ENCODE measurements around the gene MRPL44.

Gene MRPL44

DNA sequence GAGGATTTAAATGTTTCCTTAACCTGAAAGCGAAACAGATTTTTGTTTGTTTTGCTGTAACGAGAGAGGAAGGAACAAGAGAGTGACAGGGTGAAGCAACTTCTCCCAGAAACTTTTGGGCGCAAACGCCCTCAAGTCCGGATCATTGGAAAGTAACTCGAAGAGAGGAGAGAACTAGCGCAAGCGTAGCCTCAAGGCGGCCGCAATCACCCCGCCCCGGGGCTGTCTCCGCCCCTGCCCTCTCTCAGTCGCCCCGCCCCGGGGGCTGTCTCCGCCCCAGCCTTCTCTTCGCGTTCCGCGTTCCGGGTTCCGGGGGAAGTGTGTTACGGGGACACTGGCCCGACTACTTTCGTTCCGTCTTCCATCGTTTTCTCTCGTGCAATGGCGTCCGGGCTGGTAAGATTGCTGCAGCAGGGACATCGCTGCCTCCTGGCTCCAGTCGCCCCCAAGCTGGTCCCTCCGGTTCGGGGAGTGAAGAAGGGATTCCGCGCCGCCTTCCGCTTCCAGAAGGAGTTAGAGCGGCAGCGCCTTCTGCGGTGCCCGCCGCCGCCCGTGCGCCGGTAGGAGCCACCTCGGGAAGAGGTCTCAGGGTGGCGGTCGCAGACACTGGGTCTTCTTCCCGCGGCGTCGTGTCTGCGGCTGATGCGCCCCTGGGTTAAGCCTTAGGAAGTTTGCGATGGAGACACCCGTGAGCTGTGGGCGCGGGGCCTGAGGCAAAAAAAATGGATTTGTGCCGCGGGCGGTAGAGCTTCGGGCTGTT is at the start of gene MRPL44:
Gene MRPL44, plus strand, starts transcription at position 372 of the 760 bp plus-strand sequence. Its CDS starts 10 bp downstream, at position 382.
- peak; percentile 94 for DNase-seq (ENCODE audit: low read depth in 2 of 2)

DNA sequence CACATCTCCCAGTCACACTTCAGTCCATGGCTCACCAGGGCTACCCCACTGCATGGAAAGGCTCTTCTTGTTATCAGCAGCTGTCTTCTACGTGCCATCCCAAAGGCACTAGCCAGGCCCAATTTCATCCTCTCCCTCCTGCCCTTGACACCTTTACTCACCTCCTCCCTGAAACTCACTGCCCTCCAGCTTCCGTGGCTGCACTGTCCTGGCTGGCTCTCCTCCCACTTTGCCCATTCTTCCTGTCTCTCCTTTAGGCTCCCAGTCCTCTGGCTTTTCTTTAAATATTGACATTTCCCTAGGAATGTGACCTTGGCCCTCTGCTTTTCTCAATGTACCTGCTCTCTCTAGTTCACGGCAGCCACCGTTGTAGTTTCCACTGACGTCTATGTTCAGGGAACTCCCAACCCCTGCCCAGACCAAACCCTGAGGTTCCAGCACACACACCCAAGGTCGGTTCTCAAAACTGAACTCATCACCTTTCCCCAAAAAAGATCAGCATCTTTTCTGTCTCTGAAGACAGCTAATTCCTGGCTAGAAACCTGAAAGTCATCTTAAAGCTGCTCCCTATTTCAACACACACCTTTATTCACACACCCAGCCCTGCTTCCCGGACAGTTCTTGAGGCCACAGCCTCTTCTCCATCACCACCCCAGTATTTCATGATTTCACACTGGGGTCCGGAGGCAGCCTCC is 48.8 kb upstream of the MRPL44 start:
- DNase-seq (ENCODE audit: low read depth in 2 of 2), result no peak

DNA sequence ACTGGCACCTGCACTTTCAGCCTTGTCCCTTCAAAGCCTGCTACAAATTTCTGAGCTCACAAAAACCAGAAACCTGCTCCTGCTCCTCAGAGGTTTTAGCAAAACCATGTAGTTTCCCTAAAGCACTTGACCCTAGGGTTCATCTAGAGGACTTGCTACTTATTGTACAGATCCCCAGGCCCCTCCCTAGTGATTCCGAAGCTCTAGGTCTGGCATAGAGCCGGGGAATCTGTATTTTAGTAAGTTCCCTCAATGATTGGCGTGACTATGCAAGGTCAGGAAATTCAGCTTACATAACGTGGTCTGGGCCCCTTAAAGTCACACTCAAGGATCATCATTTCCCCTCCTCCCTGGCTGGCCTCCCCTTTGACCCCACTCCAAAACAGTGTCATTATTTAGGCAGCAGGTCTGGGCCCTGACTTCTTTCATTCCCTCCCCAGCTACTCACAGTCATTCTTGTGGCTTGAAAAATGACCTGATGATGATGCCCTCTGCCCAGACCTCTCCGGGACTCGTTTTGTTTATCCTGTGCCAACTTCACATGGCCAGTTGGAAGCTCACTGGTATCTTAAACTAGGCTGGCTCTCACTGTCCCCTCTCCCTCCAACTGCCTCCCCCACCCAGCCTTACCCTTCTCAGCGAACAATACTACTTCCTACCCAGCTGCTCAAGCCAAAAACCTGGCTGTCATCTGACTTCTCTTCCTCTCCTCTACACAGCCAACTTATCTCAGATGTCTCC is 48.1 kb upstream of the MRPL44 start:
- no peak for DNase-seq (ENCODE audit: low read depth in 2 of 2)

DNA sequence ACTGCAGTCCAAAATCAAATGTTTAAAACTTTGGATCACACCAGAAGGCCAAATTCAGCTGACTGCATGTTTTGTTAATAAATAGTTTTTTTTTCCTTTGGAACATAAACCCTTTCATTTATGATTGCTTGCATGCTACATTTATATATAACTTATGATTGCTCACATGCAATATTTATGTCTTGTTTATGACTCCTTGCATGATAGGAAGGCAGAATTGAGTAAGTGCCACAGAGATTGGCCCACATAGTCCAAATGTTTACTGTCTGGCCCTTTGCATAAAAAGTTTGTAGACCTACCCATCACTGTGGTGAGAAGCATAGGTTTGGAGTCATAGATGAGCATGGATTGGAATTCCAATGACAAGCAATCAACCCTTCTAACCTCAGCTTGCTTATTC is 42.9 kb upstream of the MRPL44 start:
- DNase-seq (ENCODE audit: low read depth in 2 of 2), result no peak

DNA sequence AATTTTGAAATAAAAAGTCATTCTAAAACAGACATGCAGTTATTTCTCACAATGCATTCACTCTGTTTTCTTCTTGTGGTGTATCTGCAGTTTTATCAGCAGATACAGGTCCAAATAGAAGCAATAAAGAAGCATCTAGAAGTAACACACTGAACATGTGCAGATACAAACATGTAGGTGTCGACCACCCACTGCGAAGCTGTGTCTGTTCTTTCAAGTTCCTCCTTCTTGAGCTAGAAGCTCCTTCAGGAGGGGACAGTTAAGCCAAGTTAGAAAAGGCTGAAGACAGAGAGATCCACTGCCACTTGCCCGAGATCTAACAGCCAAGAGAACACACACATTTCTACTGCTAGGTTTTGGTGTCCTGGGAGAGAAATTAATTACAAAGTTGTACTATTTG is 42.2 kb upstream of the MRPL44 start:
- no peak for DNase-seq (ENCODE audit: low read depth in 2 of 2)

DNA sequence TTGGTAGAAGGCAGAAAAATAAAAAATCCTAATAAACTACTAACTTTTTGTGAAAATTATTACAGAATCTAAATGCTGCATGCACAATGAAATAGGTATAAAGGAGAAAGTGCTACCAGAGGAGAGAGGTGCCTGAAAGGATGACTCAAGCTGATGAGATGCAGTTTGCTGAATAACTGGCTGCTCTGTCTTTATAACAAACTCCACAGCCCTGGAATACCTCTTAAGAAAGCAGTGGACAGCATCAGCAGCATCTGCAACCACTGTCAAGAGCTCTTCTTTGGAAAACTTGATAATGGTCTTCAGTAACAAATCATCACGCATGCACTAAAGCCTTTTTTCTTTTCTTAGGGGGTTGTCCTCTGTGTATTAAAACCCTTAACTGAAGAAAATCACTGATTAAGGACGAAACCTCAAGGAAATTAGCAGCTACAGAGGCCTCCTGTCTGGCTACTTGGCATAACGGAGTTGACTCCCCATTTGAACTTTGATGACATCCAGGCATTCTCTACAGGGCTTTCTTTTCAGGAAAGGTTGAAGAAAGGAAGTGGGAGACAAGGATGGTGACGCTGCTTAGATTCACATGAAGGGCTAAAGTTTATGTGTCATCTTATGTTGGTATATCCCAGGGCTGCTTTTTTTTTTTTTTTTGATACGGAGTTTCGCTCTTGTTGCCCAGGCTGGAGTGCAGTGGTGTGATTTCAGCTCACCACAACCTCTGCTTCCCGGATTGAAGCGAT is 40.9 kb upstream of the MRPL44 start:
- DNase-seq (ENCODE audit: low read depth in 2 of 2), result no peak

DNA sequence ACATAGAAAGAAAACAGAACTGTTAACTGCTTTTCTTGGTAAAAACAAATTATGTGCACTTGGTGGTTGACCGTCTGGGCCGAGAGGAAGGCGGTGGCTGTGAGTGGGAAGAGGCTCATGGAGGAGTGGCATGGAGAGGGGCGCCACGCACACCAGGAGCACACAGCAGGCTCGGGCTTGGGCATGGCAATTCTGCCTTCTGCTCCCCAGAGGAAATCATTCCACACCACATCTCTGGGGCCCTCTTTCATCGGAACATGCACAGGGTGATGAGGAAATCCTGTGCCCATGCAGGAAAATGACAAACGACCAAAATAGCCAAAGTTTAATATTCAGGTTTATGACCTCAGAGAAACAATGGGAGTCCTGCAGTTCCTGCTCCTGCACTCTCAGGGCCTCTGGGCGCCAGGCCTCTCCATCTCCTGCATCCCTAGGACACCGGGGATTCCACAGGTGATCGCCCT is 38.6 kb upstream of the MRPL44 start:
- DNase-seq (ENCODE audit: low read depth in 2 of 2), result no peak

DNA sequence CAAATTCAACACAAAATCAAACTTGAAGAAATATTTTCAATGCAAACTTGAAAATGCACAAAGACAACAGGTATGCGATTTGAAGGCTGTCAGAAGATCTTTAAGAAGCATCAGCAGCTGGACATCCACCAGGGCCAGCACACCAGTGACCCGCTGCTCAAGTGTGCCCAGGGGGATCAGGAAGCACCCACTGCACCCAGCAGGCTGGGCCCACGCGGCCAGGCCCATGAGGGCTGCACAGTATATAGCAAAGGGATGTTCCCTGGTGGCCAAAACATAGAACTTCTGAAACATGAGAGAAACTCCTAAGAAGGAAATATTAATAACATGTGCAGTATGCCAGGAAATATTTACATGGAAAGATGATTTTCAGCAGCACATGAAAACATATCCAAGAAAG is 37.2 kb upstream of the MRPL44 start:
- DNase-seq (ENCODE audit: low read depth in 2 of 2), result no peak

DNA sequence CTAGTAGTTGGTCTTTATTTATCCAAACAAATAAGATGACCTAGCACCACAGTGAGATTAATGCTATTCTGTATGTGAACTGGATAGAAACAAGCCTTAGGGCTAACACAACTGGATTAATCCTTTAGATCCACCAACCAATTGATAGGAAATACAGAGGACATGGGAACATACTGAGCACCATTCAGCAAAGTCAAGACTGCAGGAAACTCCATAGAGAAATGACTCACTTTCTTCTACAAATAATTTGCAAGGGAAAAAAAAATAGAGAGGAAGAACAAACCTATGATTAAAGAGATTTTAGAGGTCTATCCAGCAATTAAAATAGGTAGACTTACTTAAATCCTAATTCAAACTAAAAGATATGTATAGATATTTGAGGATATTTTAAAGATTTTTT is 36.1 kb upstream of the MRPL44 start:
- no peak for DNase-seq (ENCODE audit: low read depth in 2 of 2)

DNA sequence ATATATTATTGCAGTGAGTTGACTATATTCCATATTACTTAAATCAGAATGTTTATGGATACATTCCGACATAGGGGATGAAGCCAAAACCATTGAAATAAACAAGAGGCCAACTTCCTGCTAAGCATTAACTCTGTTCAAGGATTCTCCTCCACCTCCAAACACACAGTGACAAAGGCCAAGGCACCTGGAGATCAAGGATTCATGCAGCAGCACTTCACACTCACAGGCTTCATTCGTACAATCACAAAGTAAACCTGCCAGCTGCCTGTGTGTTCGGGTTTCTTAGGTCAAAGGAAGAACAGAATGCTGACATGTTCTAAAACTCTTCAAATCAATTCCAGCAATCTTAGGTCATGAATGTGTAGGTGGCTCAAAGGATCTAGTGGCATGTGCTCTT is 35.0 kb upstream of the MRPL44 start:
- no peak for DNase-seq (ENCODE audit: low read depth in 2 of 2)

DNA sequence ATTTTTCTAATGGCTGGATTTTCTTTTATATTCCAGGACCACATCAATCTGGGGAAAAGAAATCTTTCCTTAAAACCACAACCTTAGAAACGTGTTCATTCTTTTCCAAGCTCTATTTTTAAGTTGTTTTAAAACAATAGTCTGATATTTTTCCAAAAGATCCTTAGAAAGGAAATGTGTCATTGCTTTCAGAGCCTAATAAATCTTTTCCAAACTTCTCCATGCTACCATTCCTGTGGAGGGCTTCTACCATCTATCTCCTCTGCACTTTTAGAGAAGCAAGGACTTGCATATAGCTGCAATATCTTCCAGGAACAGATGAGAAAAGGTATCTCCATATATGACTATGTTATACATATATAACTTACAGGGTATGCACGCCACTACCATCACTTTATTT is 33.3 kb upstream of the MRPL44 start:
- no peak for DNase-seq (ENCODE audit: low read depth in 2 of 2)

DNA sequence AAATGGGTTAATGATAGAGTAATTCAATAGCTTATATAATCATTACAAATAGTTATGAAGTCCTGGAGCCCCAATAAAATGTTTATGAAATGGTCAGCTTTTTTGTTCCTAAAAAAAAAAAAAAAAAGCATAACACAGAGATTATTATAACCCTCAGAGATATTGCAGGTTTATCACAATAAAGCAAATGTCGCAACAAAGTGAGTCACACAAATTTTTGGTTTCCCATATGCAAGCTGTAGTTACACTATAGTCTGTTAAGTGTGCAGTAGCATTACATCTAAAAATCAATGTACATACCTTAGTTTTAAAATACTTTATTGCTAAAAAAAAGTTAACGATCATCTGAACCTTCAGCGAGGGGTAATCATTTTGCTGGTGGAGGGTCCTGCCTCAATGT is 32.2 kb upstream of the MRPL44 start:
- no peak for DNase-seq (ENCODE audit: low read depth in 2 of 2)

DNA sequence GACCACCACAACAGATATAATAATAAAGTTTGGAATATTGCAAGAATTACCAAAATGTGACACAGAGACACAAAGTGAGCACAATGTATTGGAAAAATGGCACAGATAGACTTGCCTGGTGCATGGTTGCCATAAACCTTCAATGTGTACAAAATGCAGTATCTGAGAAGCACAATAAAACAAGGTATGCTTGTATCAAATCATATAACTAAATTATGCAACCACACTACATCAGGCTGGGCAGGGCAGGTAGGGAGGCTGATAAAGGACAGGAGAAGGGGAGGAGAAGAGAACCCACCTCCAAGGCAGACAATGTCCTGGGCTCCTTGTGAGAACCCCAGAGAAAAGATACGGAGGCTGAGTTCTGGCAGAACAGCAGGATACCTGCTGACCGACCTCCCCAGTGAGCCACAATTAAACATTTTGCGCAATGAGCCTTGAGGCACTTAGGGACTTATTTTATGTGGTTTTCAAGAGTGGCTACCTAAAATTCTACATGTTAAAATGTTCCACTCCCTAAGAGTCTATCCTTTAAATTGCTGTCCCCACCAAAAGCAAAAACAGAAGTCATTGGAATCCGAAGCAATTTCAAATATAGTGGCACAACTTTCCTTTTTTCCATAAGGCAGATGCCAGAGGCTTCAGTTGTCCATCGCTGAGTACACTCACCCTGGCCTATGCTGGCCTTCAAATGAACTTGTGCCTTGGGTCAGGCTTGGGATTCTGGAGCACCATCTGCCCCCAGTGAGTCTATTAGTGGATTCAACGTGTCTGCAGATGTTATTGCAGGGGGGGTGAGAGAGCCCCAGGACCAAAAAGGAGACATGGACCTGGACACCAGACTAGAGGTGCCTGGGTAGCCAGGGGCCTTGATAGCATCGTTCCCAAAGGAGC is 28.9 kb upstream of the MRPL44 start:
- DNase-seq (ENCODE audit: low read depth in 2 of 2), result no peak

DNA sequence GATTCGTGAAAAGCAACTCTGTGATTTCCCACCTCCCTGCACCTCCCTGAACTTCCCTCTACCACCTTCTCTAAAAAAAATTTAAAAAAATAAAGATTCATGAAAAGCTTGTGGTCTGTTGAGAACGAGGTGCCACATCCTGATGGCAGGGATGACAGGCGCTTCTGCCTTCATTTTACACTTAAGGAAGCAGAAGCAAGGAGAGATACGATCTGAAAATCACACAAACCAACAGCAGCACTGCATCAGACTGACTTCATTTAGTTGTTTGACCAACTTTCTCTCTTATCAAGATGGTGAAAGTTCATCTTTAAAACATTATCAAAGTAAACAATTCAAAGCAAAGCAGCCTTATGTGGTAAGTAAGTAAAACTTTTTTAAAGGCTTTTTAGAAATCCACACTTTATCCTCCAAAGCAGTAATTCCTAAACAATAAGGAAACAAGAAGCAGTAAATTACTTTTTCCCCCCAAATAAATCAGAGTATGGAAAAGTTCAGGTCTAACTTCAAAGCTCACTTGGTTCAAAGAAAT is 27.6 kb upstream of the MRPL44 start:
- DNase-seq (ENCODE audit: low read depth in 2 of 2), result no peak

DNA sequence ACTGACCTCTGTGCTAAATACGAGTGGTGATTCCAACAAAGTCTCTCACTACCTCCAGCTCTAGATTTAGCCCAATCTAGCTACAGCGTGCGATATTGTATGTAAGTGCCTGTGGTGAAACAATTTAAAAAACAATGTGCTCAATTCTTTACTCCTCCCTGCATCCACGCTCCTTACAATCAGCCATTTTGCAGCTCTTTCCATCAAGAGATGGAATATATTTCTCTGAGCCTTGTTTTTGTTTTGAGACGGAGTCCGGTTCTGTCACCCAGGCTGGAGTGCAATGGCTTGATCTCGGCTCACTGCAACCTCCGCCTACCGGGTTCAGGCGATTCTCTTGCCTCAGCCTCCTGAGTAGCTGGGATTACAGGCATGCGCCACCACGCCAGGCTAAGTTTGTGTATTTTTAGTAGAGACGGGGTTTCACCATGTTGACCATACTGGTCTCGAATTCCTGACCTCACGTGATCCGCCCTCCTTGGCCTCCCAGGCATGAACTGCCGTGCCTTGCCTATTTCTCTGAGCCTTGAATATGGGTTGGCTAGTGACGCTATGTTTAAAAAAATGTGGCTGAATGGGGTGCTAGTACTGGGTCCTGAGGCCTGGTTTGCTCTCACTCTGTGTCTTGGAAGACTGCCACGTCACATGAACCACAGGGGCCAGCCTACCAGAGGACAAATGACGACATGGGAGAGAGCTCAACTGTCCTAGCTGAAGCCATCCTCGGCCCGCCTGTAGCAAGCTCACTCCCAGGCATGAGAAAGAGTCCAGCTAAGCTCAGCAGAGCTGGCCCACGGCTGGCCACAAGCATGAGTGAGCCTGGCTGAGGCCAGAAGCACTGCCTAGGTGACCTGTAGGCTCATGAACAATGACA is 26.9 kb upstream of the MRPL44 start:
- no peak for DNase-seq (ENCODE audit: low read depth in 2 of 2)

DNA sequence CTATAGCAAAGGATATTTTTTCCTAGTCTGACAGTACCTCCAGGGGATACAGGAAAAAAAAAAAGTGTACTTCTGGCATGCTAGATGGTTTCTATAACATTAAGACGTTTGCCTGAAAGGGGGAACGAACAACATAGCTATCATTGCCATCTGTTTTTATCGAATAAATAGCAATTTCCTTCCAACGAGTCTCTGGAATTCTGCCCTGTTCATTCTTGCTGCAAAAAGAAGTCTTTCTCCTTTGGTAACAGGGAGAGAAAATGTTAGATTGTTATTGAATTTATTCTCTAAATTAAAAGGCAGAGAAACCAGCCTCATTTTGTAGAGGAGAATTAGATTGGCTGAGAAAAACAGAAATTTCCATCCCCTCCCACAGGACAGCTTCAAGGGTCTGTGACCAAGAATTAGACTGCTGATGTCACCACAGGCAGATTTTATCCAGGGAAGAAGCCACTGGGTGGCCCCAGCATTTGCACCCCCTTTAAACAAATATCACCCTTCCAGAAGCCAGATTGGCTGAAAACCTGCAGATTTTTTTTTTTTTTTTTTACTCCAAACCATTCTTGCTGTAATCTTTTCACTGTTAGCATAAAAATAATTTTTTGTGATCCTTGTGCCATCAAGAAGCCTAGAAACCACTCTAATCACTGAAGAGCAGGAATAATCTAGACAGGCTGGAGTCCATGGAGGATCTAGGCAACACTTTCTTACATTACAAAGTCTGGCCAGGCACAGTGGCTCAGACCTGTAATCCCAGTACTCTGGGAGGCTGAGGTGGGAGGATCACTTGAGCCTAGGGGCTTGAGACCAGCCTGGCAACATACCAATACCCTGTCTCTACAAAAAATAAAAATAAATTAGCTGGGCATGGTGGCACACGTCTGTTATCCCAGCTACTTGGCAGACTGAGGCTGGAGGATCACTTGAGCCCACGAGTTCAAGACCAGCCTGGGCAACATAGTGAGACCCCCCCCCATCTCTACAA is 24.2 kb upstream of the MRPL44 start:
- DNase-seq (ENCODE audit: low read depth in 2 of 2), result no peak

DNA sequence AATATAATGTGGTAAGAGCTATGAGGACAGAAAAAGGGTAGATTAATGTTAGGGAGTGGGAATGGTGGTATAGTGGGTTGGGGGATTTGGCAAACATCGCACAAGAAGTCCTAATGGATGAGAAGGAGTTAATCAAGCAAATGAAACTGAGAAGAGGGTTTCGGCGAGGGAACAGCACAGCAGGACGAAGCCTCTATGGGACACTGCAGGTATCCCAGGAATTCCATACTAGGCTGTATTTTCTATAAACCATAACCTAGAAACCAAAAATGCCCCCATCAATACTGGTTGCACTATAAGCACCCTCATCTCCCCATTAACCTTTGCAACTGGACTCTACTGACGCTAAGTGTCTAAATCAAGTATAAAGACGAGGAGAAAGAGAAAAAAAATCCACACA is 22.4 kb upstream of the MRPL44 start:
- DNase-seq (ENCODE audit: low read depth in 2 of 2), result no peak

DNA sequence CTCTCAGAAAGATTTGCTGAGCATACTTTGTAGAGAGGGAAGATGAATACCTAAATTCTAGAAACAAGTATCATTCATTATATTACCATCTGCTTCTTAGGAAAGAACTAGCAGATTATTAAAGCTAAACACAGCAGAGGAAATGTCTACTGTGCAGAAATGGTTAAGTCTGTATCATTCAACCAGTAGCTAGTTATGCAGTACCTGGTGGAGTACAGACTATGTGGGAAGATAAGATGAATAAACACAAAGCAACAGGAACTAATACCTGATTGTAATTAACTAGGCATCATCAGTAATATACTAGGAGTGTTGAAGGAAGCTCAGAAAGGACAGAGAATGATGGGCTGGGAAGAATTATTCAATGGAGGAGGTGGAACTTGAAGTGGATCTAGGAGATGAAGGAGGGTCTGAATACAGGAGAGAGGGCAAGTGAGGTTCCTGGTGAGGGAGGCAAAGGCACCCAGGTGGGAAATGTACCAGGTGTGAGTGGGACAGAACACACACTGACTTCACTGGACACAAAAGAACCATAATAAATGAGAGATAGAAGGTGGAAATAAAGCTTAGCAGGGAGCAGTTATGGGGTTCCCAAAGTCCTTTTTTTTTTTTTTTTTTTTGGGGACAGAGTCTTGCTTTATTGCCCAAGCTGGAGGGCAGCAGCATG is 21.7 kb upstream of the MRPL44 start:
- no peak for DNase-seq (ENCODE audit: low read depth in 2 of 2)
